ENCODE results near the gene SP100.

The SP100 gene

DNA sequence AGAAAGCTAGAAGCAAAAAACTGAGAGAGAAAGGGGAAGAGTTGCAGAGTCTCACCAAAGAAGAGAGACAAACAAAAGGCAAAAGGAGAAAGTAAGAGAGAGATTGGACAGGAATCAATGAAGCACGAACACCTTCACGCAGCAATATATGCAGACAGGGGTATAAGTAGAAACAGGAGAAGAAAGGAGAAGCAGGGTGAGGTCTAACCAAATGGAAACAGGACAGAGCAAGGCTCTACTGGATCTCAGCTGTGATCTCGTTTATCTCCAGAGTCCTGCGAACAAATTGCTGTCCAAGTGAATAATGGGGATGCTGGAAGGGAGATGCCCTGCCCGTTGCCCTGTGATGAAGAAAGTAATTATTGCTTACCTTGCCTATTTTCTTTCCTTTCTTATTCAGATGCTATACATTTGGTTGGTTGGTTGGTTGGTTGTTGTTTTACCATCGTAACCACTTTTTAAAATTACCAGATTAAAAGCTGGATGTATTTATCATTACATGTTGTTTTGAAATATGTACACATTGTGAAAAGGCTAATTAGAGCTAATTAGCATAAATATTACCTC lies 34.0 kb downstream of the SP100 start:
- no peaks in the 10 kb centered on the region for H4K20me1 ChIP-seq (ENCODE audit: low read depth, low read length)
- H3K36me3 ChIP-seq (ENCODE audit: low read length) = peaks cover 55% of the 10 kb centered on the region
- H3K9me3 ChIP-seq (ENCODE audit: insufficient read depth, low read length) = no peaks in the 10 kb centered on the region
- TF ChIP-seq, protein P1, sequence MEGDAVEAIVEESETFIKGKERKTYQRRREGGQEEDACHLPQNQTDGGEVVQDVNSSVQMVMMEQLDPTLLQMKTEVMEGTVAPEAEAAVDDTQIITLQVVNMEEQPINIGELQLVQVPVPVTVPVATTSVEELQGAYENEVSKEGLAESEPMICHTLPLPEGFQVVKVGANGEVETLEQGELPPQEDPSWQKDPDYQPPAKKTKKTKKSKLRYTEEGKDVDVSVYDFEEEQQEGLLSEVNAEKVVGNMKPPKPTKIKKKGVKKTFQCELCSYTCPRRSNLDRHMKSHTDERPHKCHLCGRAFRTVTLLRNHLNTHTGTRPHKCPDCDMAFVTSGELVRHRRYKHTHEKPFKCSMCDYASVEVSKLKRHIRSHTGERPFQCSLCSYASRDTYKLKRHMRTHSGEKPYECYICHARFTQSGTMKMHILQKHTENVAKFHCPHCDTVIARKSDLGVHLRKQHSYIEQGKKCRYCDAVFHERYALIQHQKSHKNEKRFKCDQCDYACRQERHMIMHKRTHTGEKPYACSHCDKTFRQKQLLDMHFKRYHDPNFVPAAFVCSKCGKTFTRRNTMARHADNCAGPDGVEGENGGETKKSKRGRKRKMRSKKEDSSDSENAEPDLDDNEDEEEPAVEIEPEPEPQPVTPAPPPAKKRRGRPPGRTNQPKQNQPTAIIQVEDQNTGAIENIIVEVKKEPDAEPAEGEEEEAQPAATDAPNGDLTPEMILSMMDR (IDR thresholded peaks at IDR 0.05; ENCODE audit: insufficient read depth, low read length, poor library complexity, severe bottlenecking) = no peak
- TF ChIP-seq EZH2phosphoT487 (conservative IDR thresholded peaks at IDR 0.05; ENCODE audit: low read length) = no peak
- H3K27ac ChIP-seq (ENCODE audit: low read depth, low read length) = peak overlapping the region; percentile 81
- peaks cover 26% of the 10 kb centered on the region for H3F3A ChIP-seq (ENCODE audit: insufficient read depth)
- no peaks in the 10 kb centered on the region for H3K79me2 ChIP-seq (ENCODE audit: insufficient read depth, low read length)
- no peak overlapping the region for H2AFZ ChIP-seq (ENCODE audit: low read depth, low read length, severe bottlenecking)
- H3K4me3 ChIP-seq (ENCODE audit: insufficient read depth, low read length, poor library complexity, severe bottlenecking) = no peak overlapping the region
- no peaks in the 10 kb centered on the region for H3K27me3 ChIP-seq (ENCODE audit: low read length)
- no peaks in the 10 kb centered on the region for H3K9me2 ChIP-seq (replicated peaks; ENCODE audit: insufficient read depth, low read length)
- no peak overlapping the region for H3K4me2 ChIP-seq (ENCODE audit: low read depth, low read length, poor library complexity, severe bottlenecking)
- H3K9ac ChIP-seq (ENCODE audit: low read length) = no peak overlapping the region

DNA sequence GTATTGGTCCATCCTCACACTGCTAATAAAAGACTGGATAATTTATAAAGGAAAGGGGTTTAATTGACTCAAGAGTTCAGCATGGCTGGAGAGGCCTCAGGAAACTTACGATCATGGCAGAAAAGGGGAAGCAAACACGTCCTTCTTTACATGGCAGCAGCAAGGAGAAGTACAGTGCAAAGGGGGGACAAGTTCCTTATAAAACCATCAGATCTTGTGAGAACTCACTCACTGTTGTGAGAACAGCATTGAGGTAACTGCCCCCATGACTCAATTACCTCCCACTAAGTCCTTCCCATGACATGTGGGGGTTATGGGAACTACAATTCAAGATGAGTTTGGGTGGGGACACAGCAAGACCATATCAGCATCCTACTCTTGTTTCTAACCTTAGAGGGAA lies 37.0 kb downstream of the SP100 start:
- Histone ChIP-seq H4K20me1 (ENCODE audit: low read depth, low read length) (no peaks in the 10 kb centered on the region), H3K27ac (ENCODE audit: low read depth, low read length) (no peak overlapping the region), H3K9me2 (replicated peaks; ENCODE audit: insufficient read depth, low read length) (no peaks in the 10 kb centered on the region), H3K9ac (ENCODE audit: low read length) (no peak overlapping the region), H3F3A (ENCODE audit: insufficient read depth) (peaks cover 12% of the 10 kb centered on the region; the same call in 1 of the 2 replicates), H3K4me3 (ENCODE audit: insufficient read depth, low read length, poor library complexity, severe bottlenecking) (no peak overlapping the region), H3K36me3 (ENCODE audit: low read length) (peaks cover 75% of the 10 kb centered on the region), H3K27me3 (ENCODE audit: low read length) (no peaks in the 10 kb centered on the region), H3K9me3 (ENCODE audit: insufficient read depth, low read length) (no peaks in the 10 kb centered on the region), H3K4me2 (ENCODE audit: low read depth, low read length, poor library complexity, severe bottlenecking) (no peak overlapping the region), H3K79me2 (ENCODE audit: insufficient read depth, low read length) (no peaks in the 10 kb centered on the region), H2AFZ (ENCODE audit: low read depth, low read length, severe bottlenecking) (no peak overlapping the region)
- TF ChIP-seq EZH2phosphoT487 (conservative IDR thresholded peaks at IDR 0.05; ENCODE audit: low read length) = no peak
- TF ChIP-seq, protein P1 (IDR thresholded peaks at IDR 0.05; ENCODE audit: insufficient read depth, low read length, poor library complexity, severe bottlenecking) = no peak

DNA sequence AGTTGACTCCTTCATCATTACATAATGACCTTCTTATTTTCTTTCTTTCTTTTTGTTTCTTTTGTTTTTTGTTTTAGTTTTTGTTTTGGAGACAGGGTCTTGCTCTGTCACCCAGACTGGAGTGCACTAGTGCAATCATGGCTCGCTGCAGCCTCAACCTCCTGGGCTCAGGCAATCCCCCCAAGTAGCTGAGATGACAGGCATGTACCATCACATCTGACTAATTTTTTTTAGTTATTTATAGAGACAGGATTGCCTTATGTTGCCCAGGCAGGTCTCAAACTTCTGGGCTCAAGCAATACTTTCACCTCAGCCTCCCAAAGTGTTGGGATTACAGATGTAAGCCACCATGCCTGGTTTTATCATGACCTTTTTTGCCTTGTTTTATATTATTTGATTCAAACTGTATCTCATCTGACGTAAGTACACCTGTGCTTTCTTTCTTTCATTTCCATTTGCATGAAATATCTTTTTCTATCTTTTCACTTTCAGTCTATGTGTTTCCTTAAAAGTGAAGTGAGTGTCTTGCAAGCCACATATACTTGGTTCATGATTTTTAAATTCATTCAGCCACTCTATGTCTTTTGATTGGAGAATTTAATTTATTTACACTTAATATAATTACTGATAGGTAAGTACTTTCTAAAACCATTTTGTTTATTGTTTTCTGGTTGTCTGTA lies 39.1 kb downstream of the SP100 start:
- TF ChIP-seq, protein P1 (IDR thresholded peaks at IDR 0.05; ENCODE audit: insufficient read depth, low read length, poor library complexity, severe bottlenecking) = no peak
- no peaks in the 10 kb centered on the region for H3K9me3 ChIP-seq (ENCODE audit: insufficient read depth, low read length)
- H3K9ac ChIP-seq (ENCODE audit: low read length) = no peak overlapping the region
- no peaks in the 10 kb centered on the region for H4K20me1 ChIP-seq (ENCODE audit: low read depth, low read length)
- no peaks in the 10 kb centered on the region for H3K79me2 ChIP-seq (ENCODE audit: insufficient read depth, low read length)
- no peaks in the 10 kb centered on the region for H3K27me3 ChIP-seq (ENCODE audit: low read length)
- H3K36me3 ChIP-seq (ENCODE audit: low read length) = peaks cover 73% of the 10 kb centered on the region
- H3F3A ChIP-seq (ENCODE audit: insufficient read depth) = peaks cover 7% of the 10 kb centered on the region; the same call in 1 of the 2 replicates
- H3K9me2 ChIP-seq (replicated peaks; ENCODE audit: insufficient read depth, low read length) = no peaks in the 10 kb centered on the region
- no peak overlapping the region for H2AFZ ChIP-seq (ENCODE audit: low read depth, low read length, severe bottlenecking)
- peak overlapping the region; percentile 13 for H3K4me2 ChIP-seq (ENCODE audit: low read depth, low read length, poor library complexity, severe bottlenecking)
- 0 out of 2 replicates have a peak overlapping the region, but pooled peaks have one; percentile 16 for H3K27ac ChIP-seq (ENCODE audit: low read depth, low read length)
- no peak overlapping the region for H3K4me3 ChIP-seq (ENCODE audit: insufficient read depth, low read length, poor library complexity, severe bottlenecking)
